ENCODE measurements around the gene UBXN4.

DNA sequence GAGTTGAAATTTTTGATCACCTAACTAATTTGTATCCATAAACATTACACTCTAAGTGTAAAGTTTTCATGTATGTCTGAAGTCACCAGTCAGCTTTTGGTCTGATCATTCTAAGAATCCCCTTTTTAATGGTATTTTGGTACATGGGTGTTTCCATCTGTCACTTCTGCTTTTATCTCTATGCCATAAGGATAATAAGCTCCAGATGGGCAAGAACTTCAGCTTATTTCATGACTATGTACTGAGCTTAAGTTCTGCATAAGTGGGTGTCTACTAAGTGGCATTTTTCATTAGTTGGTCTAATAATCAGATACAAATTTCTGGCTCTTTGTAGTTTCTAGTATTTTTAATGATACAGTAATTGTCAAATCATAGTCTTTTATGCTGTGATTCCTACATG, 20.4 kb downstream of the UBXN4 start:
- TF ChIP-seq POLR2A (IDR thresholded peaks at IDR 0.05; ENCODE audit: low read length), result no peak
- no peak for TF ChIP-seq GATA1 (IDR thresholded peaks at IDR 0.05; ENCODE audit: low read depth, low read length)

Data from erythroblast (primary cell).